Measurements from ENCODE around the gene HNRNPF.
A peak's percentile ranks its signal among the peaks of the same experiment; 100 is the strongest.

Gene HNRNPF

DNA sequence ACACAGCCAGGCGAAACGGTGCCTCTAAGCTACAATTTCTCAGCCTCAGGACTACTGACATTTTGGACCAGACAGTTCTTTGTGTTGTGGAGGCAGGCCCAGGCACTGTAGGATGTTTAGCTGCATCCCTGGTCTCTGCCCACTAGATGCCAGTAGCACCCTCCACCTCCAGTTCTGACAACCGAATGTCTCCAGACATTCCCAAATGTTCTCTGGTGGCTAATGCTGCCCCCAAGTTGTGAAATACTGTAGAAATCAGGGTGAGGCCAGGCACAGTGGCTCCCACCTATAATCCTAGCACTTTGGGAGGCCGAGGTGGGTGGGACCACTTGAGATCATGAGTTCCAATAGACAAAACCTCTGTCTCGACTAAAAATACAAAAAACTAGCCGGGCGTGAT lies 18.2 kb downstream of the HNRNPF start:
- TF ChIP-seq, protein P1, sequence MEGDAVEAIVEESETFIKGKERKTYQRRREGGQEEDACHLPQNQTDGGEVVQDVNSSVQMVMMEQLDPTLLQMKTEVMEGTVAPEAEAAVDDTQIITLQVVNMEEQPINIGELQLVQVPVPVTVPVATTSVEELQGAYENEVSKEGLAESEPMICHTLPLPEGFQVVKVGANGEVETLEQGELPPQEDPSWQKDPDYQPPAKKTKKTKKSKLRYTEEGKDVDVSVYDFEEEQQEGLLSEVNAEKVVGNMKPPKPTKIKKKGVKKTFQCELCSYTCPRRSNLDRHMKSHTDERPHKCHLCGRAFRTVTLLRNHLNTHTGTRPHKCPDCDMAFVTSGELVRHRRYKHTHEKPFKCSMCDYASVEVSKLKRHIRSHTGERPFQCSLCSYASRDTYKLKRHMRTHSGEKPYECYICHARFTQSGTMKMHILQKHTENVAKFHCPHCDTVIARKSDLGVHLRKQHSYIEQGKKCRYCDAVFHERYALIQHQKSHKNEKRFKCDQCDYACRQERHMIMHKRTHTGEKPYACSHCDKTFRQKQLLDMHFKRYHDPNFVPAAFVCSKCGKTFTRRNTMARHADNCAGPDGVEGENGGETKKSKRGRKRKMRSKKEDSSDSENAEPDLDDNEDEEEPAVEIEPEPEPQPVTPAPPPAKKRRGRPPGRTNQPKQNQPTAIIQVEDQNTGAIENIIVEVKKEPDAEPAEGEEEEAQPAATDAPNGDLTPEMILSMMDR (conservative IDR thresholded peaks at IDR 0.05; ENCODE audit: control insufficient read depth, insufficient read depth, low read depth, low read length) = peak; percentile 51
- no peak overlapping the region for H3K4me3 ChIP-seq (ENCODE audit: control insufficient read depth, low read depth, low read length)
- peak; percentile 65 for DNase-seq (ENCODE audit: low read depth)

DNA sequence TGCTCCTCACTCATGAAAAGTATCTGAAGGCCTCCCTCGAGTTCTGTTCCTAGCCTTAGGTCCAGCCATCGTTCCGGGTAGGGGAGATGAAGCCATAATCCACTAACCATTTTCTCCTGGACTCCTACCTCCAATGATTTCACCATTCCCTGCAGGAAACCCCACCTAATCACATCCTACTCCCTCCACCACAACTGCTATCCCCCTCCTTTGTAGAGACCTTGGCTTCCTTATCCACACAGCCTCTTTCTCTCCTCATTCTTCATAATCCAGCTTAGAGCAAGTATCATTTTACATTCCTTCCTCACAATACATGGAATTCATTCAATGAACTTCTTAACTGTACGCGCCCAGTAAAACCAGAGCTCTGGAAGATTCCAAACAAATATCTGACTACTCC lies 18.7 kb downstream of the HNRNPF start:
- TF ChIP-seq, protein P1 (conservative IDR thresholded peaks at IDR 0.05; ENCODE audit: control insufficient read depth, insufficient read depth, low read depth, low read length) = no peak
- no peak overlapping the region for H3K4me3 ChIP-seq (ENCODE audit: control insufficient read depth, low read depth, low read length)
- DNase-seq (ENCODE audit: low read depth) = no peak

DNA sequence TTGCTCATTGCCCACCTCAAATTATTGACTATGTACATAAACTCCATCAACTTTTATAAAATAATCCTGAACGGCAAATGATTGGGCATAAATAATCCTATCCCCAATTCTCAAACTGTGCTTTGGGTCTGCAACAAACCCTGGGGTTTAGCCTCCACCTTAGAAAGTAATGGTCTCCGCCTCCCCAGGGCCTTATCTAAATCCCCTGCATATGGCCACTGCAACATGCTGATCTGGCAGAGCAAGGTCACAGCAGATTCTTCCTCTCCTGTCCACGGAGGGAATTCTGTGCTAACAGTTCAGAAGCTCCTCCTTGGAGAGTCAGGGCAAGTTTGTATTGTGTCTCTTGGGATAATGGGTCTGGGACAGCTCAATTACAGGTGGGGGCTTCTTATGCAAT lies 19.1 kb downstream of the HNRNPF start:
- TF ChIP-seq, protein P1 (conservative IDR thresholded peaks at IDR 0.05; ENCODE audit: control insufficient read depth, insufficient read depth, low read depth, low read length) = no peak
- DNase-seq (ENCODE audit: low read depth) = no peak
- no peak overlapping the region for H3K4me3 ChIP-seq (ENCODE audit: control insufficient read depth, low read depth, low read length)

- no peak for DNase-seq (ENCODE audit: low read depth)
- TF ChIP-seq, protein P1 (conservative IDR thresholded peaks at IDR 0.05; ENCODE audit: control insufficient read depth, insufficient read depth, low read depth, low read length) = no peak
- H3K4me3 ChIP-seq (ENCODE audit: control insufficient read depth, low read depth, low read length) = no peak overlapping the region
Observed at GRCh38 chr10:43387678-43388032, 21.3 kb downstream of the HNRNPF start.

DNA sequence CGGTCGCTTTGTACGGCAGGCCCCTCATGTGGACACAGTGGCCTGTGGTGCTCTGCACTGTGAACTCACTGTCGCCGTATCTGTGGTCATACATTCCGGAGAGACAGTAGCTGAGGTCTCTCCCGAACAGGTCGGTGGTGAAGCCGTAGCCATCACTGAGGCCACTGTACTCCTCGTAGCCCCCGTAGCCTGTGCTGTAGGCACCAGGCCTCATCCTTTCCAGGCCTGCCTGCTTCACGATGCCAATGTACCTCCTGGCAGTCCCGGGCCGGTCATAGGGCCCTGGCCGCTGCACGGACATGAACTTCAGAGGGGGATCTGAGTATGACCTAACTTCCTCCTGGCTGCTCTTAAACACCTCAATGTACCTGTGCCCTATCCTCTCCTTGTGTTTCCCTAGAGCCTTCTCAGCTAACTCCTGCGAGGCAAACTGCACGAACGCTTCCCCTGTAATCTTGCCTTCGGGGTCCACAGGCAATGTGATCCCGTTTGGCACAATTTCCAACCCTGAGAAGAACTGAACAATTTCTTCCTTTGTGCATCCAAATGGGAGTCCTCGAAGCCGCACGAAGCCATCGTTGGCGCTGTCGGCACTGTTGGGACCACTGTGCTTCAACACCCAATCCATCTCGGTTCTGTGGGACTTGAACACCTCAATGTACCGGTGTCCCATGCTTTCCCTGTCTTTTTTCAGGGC lies 21.9 kb downstream of the HNRNPF start:
- no peak for DNase-seq (ENCODE audit: low read depth)
- H3K4me3 ChIP-seq (ENCODE audit: control insufficient read depth, low read depth, low read length) = no peak overlapping the region
- TF ChIP-seq, protein P1 (conservative IDR thresholded peaks at IDR 0.05; ENCODE audit: control insufficient read depth, insufficient read depth, low read depth, low read length) = no peak

DNA sequence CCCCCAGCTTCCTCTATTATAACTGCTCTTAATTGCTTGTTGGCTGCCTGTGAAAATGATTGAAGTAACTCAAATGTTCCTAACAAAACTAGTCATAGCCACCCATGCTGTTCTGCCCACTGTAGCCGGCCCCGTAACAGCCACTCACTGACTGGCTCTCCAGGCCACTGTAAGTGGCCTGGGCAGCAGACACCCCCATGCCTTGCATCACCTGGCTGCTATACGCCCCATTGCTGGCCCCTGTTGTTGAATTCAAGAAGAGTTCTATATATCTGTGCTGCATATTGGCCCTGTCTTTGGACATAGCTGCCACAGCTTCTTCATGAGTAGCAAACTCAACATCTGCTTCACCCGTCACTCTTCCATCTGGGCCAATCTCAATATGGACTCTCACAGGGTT lies 22.4 kb downstream of the HNRNPF start:
- no peak for DNase-seq (ENCODE audit: low read depth)
- H3K4me3 ChIP-seq (ENCODE audit: control insufficient read depth, low read depth, low read length) = no peak overlapping the region
- TF ChIP-seq, protein P1 (conservative IDR thresholded peaks at IDR 0.05; ENCODE audit: control insufficient read depth, insufficient read depth, low read depth, low read length) = no peak
